Liver (tissue), 9 donors: ENCODE measurements around the gene SH3BP5L. TPM values are rescaled to one million over a fixed set of nuclear protein-coding genes. Genes with fewer than 3 reads are reported as not detected.

ENCODE experiments used
- DNase-seq: peaks from one replicate; pipeline ENCODE4 v3.0.0-alpha.2; 2017; ENCODE audit warnings: low spot score
- H3K27ac ChIP-seq, 2 donors: one replicate each; pipeline ENCODE4 v1.7.0; 2013; ENCODE audit warnings: inconsistent platforms in 2 of 2, low read length in 2 of 2, control low read depth in 1 of 2, low read depth in 1 of 2, mild to moderate bottlenecking in 1 of 2
- H3K27me3 ChIP-seq, 4 donors: one replicate each; pipeline versions ENCODE4 v1.6.1 to v1.7.0; 2013; ENCODE audit warnings: low read length in 3 of 4, inconsistent platforms in 1 of 4, mild to moderate bottlenecking in 1 of 4, moderate library complexity in 1 of 4; ENCODE audit not compliant: control insufficient read depth in 4 of 4, insufficient read depth in 4 of 4
- H3K36me3 ChIP-seq, 4 donors: one replicate each; pipeline versions ENCODE4 v1.6.1 to v1.7.0; 2013; ENCODE audit warnings: low read length in 3 of 4, mild to moderate bottlenecking in 3 of 4, low read depth in 1 of 4, moderate library complexity in 1 of 4; ENCODE audit not compliant: control insufficient read depth in 4 of 4, insufficient read depth in 3 of 4
- H3K4me1 ChIP-seq, 4 donors: one replicate each; pipeline versions ENCODE4 v1.6.1 to v1.7.0; 2013; ENCODE audit warnings: low read length in 3 of 4, mild to moderate bottlenecking in 3 of 4, moderate library complexity in 1 of 4; ENCODE audit not compliant: control insufficient read depth in 4 of 4, insufficient read depth in 4 of 4
- H3K4me3 ChIP-seq, 3 donors: one replicate each; pipeline versions ENCODE4 v1.6.1 to v1.7.0; 2013; ENCODE audit warnings: low read length in 3 of 3, control low read depth in 1 of 3, low read depth in 1 of 3, mild to moderate bottlenecking in 1 of 3
- H3K9ac ChIP-seq, 2 donors: one replicate each; pipeline ENCODE4 v1.7.0; 2013; ENCODE audit warnings: low read length in 2 of 2, mild to moderate bottlenecking in 2 of 2, moderate library complexity in 2 of 2, control low read depth in 1 of 2, low read depth in 1 of 2
- H3K9me3 ChIP-seq, 4 donors: one replicate each; pipeline versions ENCODE4 v1.6.1 to v1.7.0; 2013; ENCODE audit warnings: low read length in 3 of 4; ENCODE audit not compliant: control insufficient read depth in 4 of 4
- CTCF ChIP-seq: fragments of 150-350 bp; IDR thresholded peaks from 2 replicates; pipeline ENCODE4 v1.5.1; 2017; ENCODE audit warnings: improper control_type of control experiment, low read depth, low read length; ENCODE audit not compliant: missing input control
- EGR1 ChIP-seq, 2 donors: IDR thresholded peaks; 2 replicates each; pipeline ENCODE4 v1.6.1; 2016 to 2018; ENCODE audit warnings: antibody characterized with exemption in 2 of 2, low read depth in 2 of 2
- FOXA1 ChIP-seq: IDR thresholded peaks from 2 replicates; pipeline ENCODE4 v1.6.1; 2016; ENCODE audit warnings: antibody characterized with exemption
- FOXA2 ChIP-seq: IDR thresholded peaks from 2 replicates; pipeline ENCODE4 v1.6.1; 2016; ENCODE audit warnings: antibody characterized with exemption
- GABPA ChIP-seq, 2 donors: IDR thresholded peaks in 1 of 2; conservative IDR thresholded peaks in 1 of 2; 2 replicates each; pipeline ENCODE4 v1.6.1; 2016; ENCODE audit warnings: antibody characterized with exemption in 2 of 2, mild to moderate bottlenecking in 1 of 2, moderate library complexity in 1 of 2
- HNF4A ChIP-seq, 2 donors: conservative IDR thresholded peaks; 2 replicates each; pipeline ENCODE4 v1.6.1; 2016; ENCODE audit warnings: antibody characterized with exemption in 2 of 2, mild to moderate bottlenecking in 2 of 2
- HNF4G ChIP-seq: IDR thresholded peaks from 2 replicates; pipeline ENCODE4 v1.6.1; 2016; ENCODE audit warnings: antibody characterized with exemption
- JUND ChIP-seq, 2 donors: IDR thresholded peaks; 2 replicates each; pipeline ENCODE4 v1.6.1; 2016; ENCODE audit warnings: antibody characterized with exemption in 2 of 2
- NR2F2 ChIP-seq: IDR thresholded peaks from 2 replicates; pipeline ENCODE4 v1.6.1; 2016; ENCODE audit warnings: antibody characterized with exemption
- RAD21 ChIP-seq, 2 donors: IDR thresholded peaks; 2 replicates each; pipeline ENCODE4 v1.6.1; 2016; ENCODE audit warnings: antibody characterized with exemption in 2 of 2, mild to moderate bottlenecking in 2 of 2
- RXRA ChIP-seq, 2 donors: IDR thresholded peaks; 2 replicates each; pipeline ENCODE4 v1.6.1; 2017 to 2018; ENCODE audit warnings: antibody characterized with exemption in 2 of 2, mild to moderate bottlenecking in 1 of 2
- SP1 ChIP-seq: IDR thresholded peaks from 2 replicates; pipeline ENCODE4 v1.6.1; 2018; ENCODE audit warnings: antibody characterized with exemption, mild to moderate bottlenecking
- TAF1 ChIP-seq: conservative IDR thresholded peaks from 2 replicates; pipeline ENCODE4 v1.6.1; 2016; ENCODE audit warnings: antibody characterized with exemption, mild to moderate bottlenecking
- YY1 ChIP-seq: IDR thresholded peaks from 2 replicates; pipeline ENCODE4 v1.6.1; 2016; ENCODE audit warnings: antibody characterized with exemption, mild to moderate bottlenecking
- WGBS: extraction: QIAGEN DNeasy Blood & Tissue Kit; methylation state at CpG from one replicate; pipeline ENCODE4 v1.1.7; 2013; 5-methylcytosine and 5-hydroxymethylcytosine counted together
- polyA plus RNA-seq, 2 donors: library from polyadenylated mRNA; stranded (reverse) in 1 of 2; unstranded in 1 of 2; fragments of 200-250 nt in 1 of 2; fragments of >200 nt in 1 of 2; fragmentation: Nextera tagmentation in 1 of 2; extraction: Ambion mirVana in 1 of 2; gene quantifications; one replicate each; pipeline versions ENCODE4 v1.2.1 to v1.2.3, GENCODE V29; 2013 to 2015
- total RNA-seq, 2 donors: library from RNA; depleted of rRNA; stranded (reverse); fragments of >200 nt; gene quantifications; one replicate each; pipeline ENCODE4 v1.2.3, GENCODE V29; 2014
- TF ChIP-seq, protein P1 (sequence below): IDR thresholded peaks from 2 replicates; pipeline ENCODE4 v1.6.1; 2016; ENCODE audit warnings: antibody characterized with exemption
- TF ChIP-seq, protein P2 (sequence below): IDR thresholded peaks from 2 replicates; pipeline ENCODE4 v1.6.1; 2016; ENCODE audit warnings: antibody characterized with exemption
- TF ChIP-seq, protein P3 (sequence below): IDR thresholded peaks from 2 replicates; pipeline ENCODE4 v1.6.1; 2016; ENCODE audit warnings: antibody characterized with exemption, mild to moderate bottlenecking
- TF ChIP-seq, protein P4 (sequence below): IDR thresholded peaks from 2 replicates; pipeline ENCODE4 v1.6.1; 2016; ENCODE audit warnings: antibody characterized with exemption
- donor health status: healthy.
- donor health status: healthy.
- donor health status: healthy.
- donor health status: healthy.
- donor health status: healthy.

SH3BP5L gene
- total and polyA plus RNA-seq, 4 donors = 1.5 to 16.4 (median 12.4) TPM

DNA sequence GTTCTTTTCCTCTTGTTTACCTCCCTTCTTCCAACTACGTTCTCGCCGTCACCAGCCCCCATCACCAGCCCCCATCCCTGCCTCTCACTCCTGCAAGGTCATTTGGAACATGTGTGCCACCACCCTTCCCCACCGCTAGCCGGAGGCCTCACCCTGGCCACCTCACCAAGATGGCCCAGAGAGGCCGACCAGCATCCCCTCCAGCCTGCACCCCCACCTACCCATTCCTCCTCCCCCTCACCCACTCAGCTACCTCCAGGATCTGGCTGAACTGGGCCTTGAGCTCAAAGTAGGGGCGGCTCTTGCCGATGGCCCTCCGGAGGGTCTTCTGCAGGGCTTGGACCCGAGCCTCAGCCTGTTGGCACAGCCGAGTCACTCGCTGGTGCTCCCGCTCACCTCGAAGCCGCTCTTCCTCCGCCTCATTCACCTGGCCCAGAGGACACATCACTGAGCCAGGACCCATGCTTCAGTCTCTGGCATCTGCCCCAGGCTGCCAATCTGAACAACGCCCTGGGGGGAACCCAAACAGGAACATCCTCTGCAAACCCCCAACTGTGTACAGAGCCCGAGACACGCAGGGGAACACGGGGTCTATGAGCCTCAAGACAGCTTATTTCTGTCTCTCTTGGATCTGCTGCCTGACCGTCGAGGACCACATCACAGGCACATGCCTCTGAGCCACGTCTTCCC, 12.8 kb downstream of the SH3BP5L start (continued):
- TF ChIP-seq CTCF (no peak), RXRA (IDR thresholded peaks at IDR 0.05) (no peak), FOXA2 (no peak), SP1 (no peak)
- TF ChIP-seq, protein P1, sequence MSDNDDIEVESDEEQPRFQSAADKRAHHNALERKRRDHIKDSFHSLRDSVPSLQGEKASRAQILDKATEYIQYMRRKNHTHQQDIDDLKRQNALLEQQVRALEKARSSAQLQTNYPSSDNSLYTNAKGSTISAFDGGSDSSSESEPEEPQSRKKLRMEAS = no peak

- peak; percentile 32 for DNase-seq
- Histone ChIP-seq H3K36me3 (peaks cover 8 to 35% (median 23%) of the 10 kb centered on the region in 4 donors), H3K9ac (no peak overlapping the region), H3K27me3 (no peaks in the 10 kb centered on the region), H3K9me3 (no peaks in the 10 kb centered on the region), H3K4me1 (peaks cover 2 to 21% (median 9%) of the 10 kb centered on the region in 4 donors), H3K27ac (no peak overlapping the region), H3K4me3 (no peak overlapping the region)
- WGBS = 85% methylated on average over 57 of the region's 57 CpGs
- no peak for TF ChIP-seq TAF1
- TF ChIP-seq, protein P2, sequence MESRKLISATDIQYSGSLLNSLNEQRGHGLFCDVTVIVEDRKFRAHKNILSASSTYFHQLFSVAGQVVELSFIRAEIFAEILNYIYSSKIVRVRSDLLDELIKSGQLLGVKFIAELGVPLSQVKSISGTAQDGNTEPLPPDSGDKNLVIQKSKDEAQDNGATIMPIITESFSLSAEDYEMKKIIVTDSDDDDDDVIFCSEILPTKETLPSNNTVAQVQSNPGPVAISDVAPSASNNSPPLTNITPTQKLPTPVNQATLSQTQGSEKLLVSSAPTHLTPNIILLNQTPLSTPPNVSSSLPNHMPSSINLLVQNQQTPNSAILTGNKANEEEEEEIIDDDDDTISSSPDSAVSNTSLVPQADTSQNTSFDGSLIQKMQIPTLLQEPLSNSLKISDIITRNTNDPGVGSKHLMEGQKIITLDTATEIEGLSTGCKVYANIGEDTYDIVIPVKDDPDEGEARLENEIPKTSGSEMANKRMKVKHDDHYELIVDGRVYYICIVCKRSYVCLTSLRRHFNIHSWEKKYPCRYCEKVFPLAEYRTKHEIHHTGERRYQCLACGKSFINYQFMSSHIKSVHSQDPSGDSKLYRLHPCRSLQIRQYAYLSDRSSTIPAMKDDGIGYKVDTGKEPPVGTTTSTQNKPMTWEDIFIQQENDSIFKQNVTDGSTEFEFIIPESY = no peak
- TF ChIP-seq, protein P3, sequence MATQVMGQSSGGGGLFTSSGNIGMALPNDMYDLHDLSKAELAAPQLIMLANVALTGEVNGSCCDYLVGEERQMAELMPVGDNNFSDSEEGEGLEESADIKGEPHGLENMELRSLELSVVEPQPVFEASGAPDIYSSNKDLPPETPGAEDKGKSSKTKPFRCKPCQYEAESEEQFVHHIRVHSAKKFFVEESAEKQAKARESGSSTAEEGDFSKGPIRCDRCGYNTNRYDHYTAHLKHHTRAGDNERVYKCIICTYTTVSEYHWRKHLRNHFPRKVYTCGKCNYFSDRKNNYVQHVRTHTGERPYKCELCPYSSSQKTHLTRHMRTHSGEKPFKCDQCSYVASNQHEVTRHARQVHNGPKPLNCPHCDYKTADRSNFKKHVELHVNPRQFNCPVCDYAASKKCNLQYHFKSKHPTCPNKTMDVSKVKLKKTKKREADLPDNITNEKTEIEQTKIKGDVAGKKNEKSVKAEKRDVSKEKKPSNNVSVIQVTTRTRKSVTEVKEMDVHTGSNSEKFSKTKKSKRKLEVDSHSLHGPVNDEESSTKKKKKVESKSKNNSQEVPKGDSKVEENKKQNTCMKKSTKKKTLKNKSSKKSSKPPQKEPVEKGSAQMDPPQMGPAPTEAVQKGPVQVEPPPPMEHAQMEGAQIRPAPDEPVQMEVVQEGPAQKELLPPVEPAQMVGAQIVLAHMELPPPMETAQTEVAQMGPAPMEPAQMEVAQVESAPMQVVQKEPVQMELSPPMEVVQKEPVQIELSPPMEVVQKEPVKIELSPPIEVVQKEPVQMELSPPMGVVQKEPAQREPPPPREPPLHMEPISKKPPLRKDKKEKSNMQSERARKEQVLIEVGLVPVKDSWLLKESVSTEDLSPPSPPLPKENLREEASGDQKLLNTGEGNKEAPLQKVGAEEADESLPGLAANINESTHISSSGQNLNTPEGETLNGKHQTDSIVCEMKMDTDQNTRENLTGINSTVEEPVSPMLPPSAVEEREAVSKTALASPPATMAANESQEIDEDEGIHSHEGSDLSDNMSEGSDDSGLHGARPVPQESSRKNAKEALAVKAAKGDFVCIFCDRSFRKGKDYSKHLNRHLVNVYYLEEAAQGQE = no peak
- TF ChIP-seq FOXA2 = no peak
- peak; percentile 4 for TF ChIP-seq CTCF
- TF ChIP-seq, protein P1 = no peak
- TF ChIP-seq, protein P4, sequence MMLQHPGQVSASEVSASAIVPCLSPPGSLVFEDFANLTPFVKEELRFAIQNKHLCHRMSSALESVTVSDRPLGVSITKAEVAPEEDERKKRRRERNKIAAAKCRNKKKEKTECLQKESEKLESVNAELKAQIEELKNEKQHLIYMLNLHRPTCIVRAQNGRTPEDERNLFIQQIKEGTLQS = no peak
- TF ChIP-seq JUND (IDR thresholded peaks at IDR 0.05) = no peak
- TF ChIP-seq NR2F2 = no peak
- TF ChIP-seq FOXA1 = no peak
- peak; percentile 80 to 89 for TF ChIP-seq RXRA (IDR thresholded peaks at IDR 0.05)
- TF ChIP-seq SP1 = no peak
- peak in 1 of 2 donors; percentile 29 for TF ChIP-seq RAD21 (IDR thresholded peaks at IDR 0.05)
- TF ChIP-seq EGR1 (IDR thresholded peaks at IDR 0.05; ENCODE audit: low read depth in 2 of 2) = no peak
- no peak for TF ChIP-seq YY1
- TF ChIP-seq HNF4A (conservative IDR thresholded peaks at IDR 0.05) = no peak
- no peak for TF ChIP-seq HNF4G
- no peak for TF ChIP-seq GABPA (IDR thresholded peaks at IDR 0.05 in 1 of 2, conservative IDR thresholded peaks at IDR 0.05 in 1 of 2)
Observed at GRCh38 chr1:248811514-248812490, 13.9 kb downstream of the SH3BP5L start.
